ENCODE measurements around the gene STAG1. TPM values are rescaled to one million over a fixed set of nuclear protein-coding genes. Genes with fewer than 3 reads are reported as not detected.
A peak's percentile ranks its signal among the peaks of the same experiment; 100 is the strongest.
"Not testable (repeated sequence)": the region's sequence is repeated elsewhere in the genome, so short reads cannot be mapped to it uniquely, and the experiment has no call there.

Gene STAG1
- 21.6 and 31.0 TPM in 2 replicates for total RNA-seq (2014; rRNA removed; shearing (Covaris generic))

- DNase-seq (ENCODE audit: low spot score): no peak
These were observed at the start of gene STAG1 for GRCh38 chr3:136752172-136752421. TSS of gene STAG1 (minus strand) at chr3:136752378. CDS start at chr3:136630898, 121,480 bp downstream.

GRCh38 chr3:136801146-136801545 is 49.0 kb upstream of the STAG1 start:
- not testable (repeated sequence) for DNase-seq (ENCODE audit: low spot score)

- DNase-seq (ENCODE audit: low spot score): no peak
These were observed 40.6 kb upstream of the STAG1 start for GRCh38 chr3:136792556-136793330.

- DNase-seq (ENCODE audit: low spot score): no peak
These were observed 38.6 kb upstream of the STAG1 start for GRCh38 chr3:136790786-136791185.

- DNase-seq (ENCODE audit: low spot score): no peak
These were observed 37.8 kb upstream of the STAG1 start for GRCh38 chr3:136789976-136790375.

GRCh38 chr3:136788154-136788553 is 36.0 kb upstream of the STAG1 start:
- no peak for DNase-seq (ENCODE audit: low spot score)

GRCh38 chr3:136787349-136787748 is 35.2 kb upstream of the STAG1 start:
- DNase-seq (ENCODE audit: low spot score): peak; percentile 65

GRCh38 chr3:136783708-136784191 is 31.6 kb upstream of the STAG1 start:
- DNase-seq (ENCODE audit: low spot score): peak; percentile 60

GRCh38 chr3:136780741-136781140 is 28.6 kb upstream of the STAG1 start:
- no peak for DNase-seq (ENCODE audit: low spot score)

GRCh38 chr3:136778865-136779264 is 26.7 kb upstream of the STAG1 start:
- no peak for DNase-seq (ENCODE audit: low spot score)

- DNase-seq (ENCODE audit: low spot score): no peak
These were observed 20.5 kb upstream of the STAG1 start for GRCh38 chr3:136772709-136773108.

- peak; percentile 33 for DNase-seq (ENCODE audit: low spot score)
These were observed 6.3 kb upstream of the STAG1 start for GRCh38 chr3:136758160-136759102.

- no peak for DNase-seq (ENCODE audit: low spot score)
These were observed 3.0 kb upstream of the STAG1 start for GRCh38 chr3:136755192-136755591.

- no peak for DNase-seq (ENCODE audit: low spot score)
These were observed 1.3 kb upstream of the STAG1 start for GRCh38 chr3:136753326-136753939.

GRCh38 chr3:136752422-136753325 is 496 bp upstream of the STAG1 start:
- DNase-seq (ENCODE audit: low spot score): peak; percentile 98

- peak; percentile 76 for DNase-seq (ENCODE audit: low spot score)
These were observed 634 bp downstream of the STAG1 start for GRCh38 chr3:136751316-136752171.

GRCh38 chr3:136750897-136751315 is 1.3 kb downstream of the STAG1 start:
- DNase-seq (ENCODE audit: low spot score): no peak

- DNase-seq (ENCODE audit: low spot score): no peak
These were observed 1.8 kb downstream of the STAG1 start for GRCh38 chr3:136750209-136750896.

- DNase-seq (ENCODE audit: low spot score): not testable (repeated sequence)
These were observed 2.6 kb downstream of the STAG1 start for GRCh38 chr3:136749602-136750001.

- DNase-seq (ENCODE audit: low spot score): no peak
These were observed 3.1 kb downstream of the STAG1 start for GRCh38 chr3:136749091-136749490.
